Measurements from ENCODE around the gene VTCN1.

GRCh38 chr1:117147341-117147831, 63.3 kb downstream of the VTCN1 start:
- TF ChIP-seq CTCF (IDR thresholded peaks at IDR 0.05) = no peak
- TF ChIP-seq POLR2A (IDR thresholded peaks at IDR 0.05; ENCODE audit: low read depth) = no peak
- TF ChIP-seq POLR2AphosphoS5 (IDR thresholded peaks at IDR 0.05) = no peak
- TF ChIP-seq EP300 (IDR thresholded peaks at IDR 0.05) = no peak
